ENCODE measurements around the gene MN1. TPM values are rescaled to one million over a fixed set of nuclear protein-coding genes. Genes with fewer than 3 reads are reported as not detected.
A peak's percentile ranks its signal among the peaks of the same experiment; 100 is the strongest.

MN1 gene
- total and polyA plus RNA-seq, 2 donors (not counting 1 experiment from before 2014, with no cell fraction given): 0.02 to 0.12 TPM

- peak overlapping the region in 4 of 5 experiments; percentile 55 to 79 (median 62) for H3K4me3 ChIP-seq (ENCODE audit: control extremely low read depth in 1 of 5, extremely low read depth in 1 of 5, insufficient read depth in 1 of 5, low read depth in 2 of 5, low read length in 4 of 5)
- H3K27me3 Mint-ChIP-seq: peaks cover 33% of the 10 kb centered on the region
- peaks cover 15% of the 10 kb centered on the region for H3K4me1 Mint-ChIP-seq
- H3K27me3 ChIP-seq (replicated peaks in 1 of 4; ENCODE audit: control extremely low read depth in 1 of 4, control insufficient read depth in 3 of 4, insufficient read depth in 4 of 4, low read length in 3 of 4): peaks cover 0 to 34% (median 8%) of the 10 kb centered on the region in 4 experiments
- H3K27ac Mint-ChIP-seq: no peak overlapping the region
- DNase-seq (peak; percentile 52), ATAC-seq (ENCODE audit: low read depth) (peak; percentile 38)
- H3K4me3 Mint-ChIP-seq: peak overlapping the region; percentile 88
- POLR2A ChIA-PET: no interaction called here
- H3K9me3 Mint-ChIP-seq (ENCODE audit: insufficient read depth): no peaks in the 10 kb centered on the region
- H4K20me1 ChIP-seq (ENCODE audit: control insufficient read depth, insufficient read depth, low read length, poor library complexity, severe bottlenecking): no peaks in the 10 kb centered on the region
- TF ChIP-seq EZH2 (IDR thresholded peaks at IDR 0.05; ENCODE audit: borderline replicate concordance, insufficient read depth, low read depth, low read length, poor library complexity, severe bottlenecking) (no peak), CTCF (IDR thresholded peaks at IDR 0.05) (no peak)
- peak overlapping the region; percentile 92 for H3K4me2 ChIP-seq (replicated peaks; ENCODE audit: low read depth, low read length, poor library complexity, severe bottlenecking)
- CTCF ChIA-PET: no interaction called here
- no peak overlapping the region for H3K27ac ChIP-seq (ENCODE audit: low read length in 2 of 2)
- intact Hi-C loops (cut with micrococcal nuclease): no loop called here
- peak overlapping the region; percentile 71 for H3K9ac ChIP-seq (ENCODE audit: low read length)
- H2AFZ ChIP-seq (ENCODE audit: insufficient read depth, low read depth, low read length, poor library complexity, severe bottlenecking): peak overlapping the region; percentile 86
- no peaks in the 10 kb centered on the region for H3K36me3 ChIP-seq (replicated peaks in 1 of 2; ENCODE audit: control extremely low read depth in 1 of 2, control insufficient read depth in 1 of 2, extremely low read depth in 1 of 2, insufficient read depth in 2 of 2, low read length in 1 of 2)
- H3K9me3 ChIP-seq (ENCODE audit: control extremely low read depth in 1 of 3, control insufficient read depth in 2 of 3, insufficient read depth in 1 of 3, low read length in 2 of 3): no peaks in the 10 kb centered on the region
- WGBS (ENCODE audit: insufficient coverage): 1% methylated on average over 55 of the region's 58 CpGs
- peaks cover 17 to 24% of the 10 kb centered on the region in 2 donors for H3K4me1 ChIP-seq (ENCODE audit: control insufficient read depth in 2 of 2, insufficient read depth in 2 of 2, low read length in 2 of 2)
- no peaks in the 10 kb centered on the region for H3K79me2 ChIP-seq (ENCODE audit: control insufficient read depth, insufficient read depth, low read length)
These were observed 347 bp downstream of the MN1 start for GRCh38 chr22:27801202-27801615.

GRCh38 chr22:27800250-27801201, 1.0 kb downstream of the MN1 start:
- Mint-ChIP-seq H3K27ac (no peak overlapping the region), H3K4me3 (peak overlapping the region; percentile 88), H3K4me1 (peaks cover 15% of the 10 kb centered on the region), H3K9me3 (ENCODE audit: insufficient read depth) (no peaks in the 10 kb centered on the region), H3K27me3 (peaks cover 27% of the 10 kb centered on the region)
- peaks cover 17 to 24% of the 10 kb centered on the region in 2 donors for H3K4me1 ChIP-seq (ENCODE audit: control insufficient read depth in 2 of 2, insufficient read depth in 2 of 2, low read length in 2 of 2)
- POLR2A ChIA-PET: no interaction called here
- peaks cover 0 to 33% (median 8%) of the 10 kb centered on the region in 4 experiments for H3K27me3 ChIP-seq (replicated peaks in 1 of 4; ENCODE audit: control extremely low read depth in 1 of 4, control insufficient read depth in 3 of 4, insufficient read depth in 4 of 4, low read length in 3 of 4)
- H4K20me1 ChIP-seq (ENCODE audit: control insufficient read depth, insufficient read depth, low read length, poor library complexity, severe bottlenecking): no peaks in the 10 kb centered on the region
- TF ChIP-seq CTCF (IDR thresholded peaks at IDR 0.05) (no peak), EZH2 (IDR thresholded peaks at IDR 0.05; ENCODE audit: borderline replicate concordance, insufficient read depth, low read depth, low read length, poor library complexity, severe bottlenecking) (no peak)
- H3K27ac ChIP-seq (ENCODE audit: low read length in 2 of 2): no peak overlapping the region
- CTCF ChIA-PET: no interaction called here
- 9% methylated on average over 82 of the region's 82 CpGs for WGBS (ENCODE audit: insufficient coverage)
- H2AFZ ChIP-seq (ENCODE audit: insufficient read depth, low read depth, low read length, poor library complexity, severe bottlenecking): peak overlapping the region; percentile 86
- no peak for ATAC-seq (ENCODE audit: low read depth)
- peak overlapping the region; percentile 92 for H3K4me2 ChIP-seq (replicated peaks; ENCODE audit: low read depth, low read length, poor library complexity, severe bottlenecking)
- intact Hi-C loops (cut with micrococcal nuclease): no loop called here
- no peak for DNase-seq
- no peaks in the 10 kb centered on the region for H3K36me3 ChIP-seq (replicated peaks in 1 of 2; ENCODE audit: control extremely low read depth in 1 of 2, control insufficient read depth in 1 of 2, extremely low read depth in 1 of 2, insufficient read depth in 2 of 2, low read length in 1 of 2)
- H3K4me3 ChIP-seq (ENCODE audit: control extremely low read depth in 1 of 5, extremely low read depth in 1 of 5, insufficient read depth in 1 of 5, low read depth in 2 of 5, low read length in 4 of 5): peak overlapping the region in 3 of 5 experiments; percentile 55 to 79 (median 69)
- peak overlapping the region; percentile 71 for H3K9ac ChIP-seq (ENCODE audit: low read length)
- H3K9me3 ChIP-seq (ENCODE audit: control extremely low read depth in 1 of 3, control insufficient read depth in 2 of 3, insufficient read depth in 1 of 3, low read length in 2 of 3): no peaks in the 10 kb centered on the region
- no peaks in the 10 kb centered on the region for H3K79me2 ChIP-seq (ENCODE audit: control insufficient read depth, insufficient read depth, low read length)
